HPDE6-E6E7 (cell line): ENCODE measurements around the gene HLX.

Source experiments
- DNase-seq: peaks from one replicate; pipeline ENCODE4 v3.0.0; 2011; ENCODE audit warnings: missing footprints; ENCODE audit errors: extremely low spot score

HLX gene

GRCh38 chr1:220924331-220924970 lies 45.2 kb downstream of the HLX start:
- no peak for DNase-seq

DNA sequence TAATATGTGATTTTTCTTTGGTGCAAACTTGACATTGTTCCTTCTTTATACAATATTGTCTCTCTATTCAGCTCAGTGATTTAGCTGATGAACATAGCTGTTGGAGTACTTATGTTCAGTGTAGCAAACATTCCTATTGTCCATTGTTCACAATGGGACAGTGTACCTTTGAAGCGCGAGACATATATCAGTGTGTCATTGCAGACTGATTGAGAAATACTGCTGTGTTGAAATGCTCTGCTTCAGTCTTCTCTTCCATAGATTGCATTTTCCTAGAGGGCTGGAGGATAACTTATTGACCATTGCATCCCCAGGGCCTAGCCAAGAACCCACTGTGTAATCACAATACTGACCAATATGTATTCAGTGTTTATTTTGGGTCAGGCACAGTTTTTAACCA lies 46.5 kb downstream of the HLX start:
- DNase-seq: no peak

GRCh38 chr1:220926146-220926545 lies 46.9 kb downstream of the HLX start:
- no peak for DNase-seq

GRCh38 chr1:220927442-220927841 lies 48.2 kb downstream of the HLX start:
- DNase-seq: no peak

GRCh38 chr1:220928320-220928719 lies 49.1 kb downstream of the HLX start:
- DNase-seq: no peak

GRCh38 chr1:220928725-220929300 lies 49.6 kb downstream of the HLX start:
- no peak for DNase-seq

GRCh38 chr1:220929304-220929703 lies 50.1 kb downstream of the HLX start:
- DNase-seq: no peak
